H4 (cell line): ENCODE results near the gene CSF1. TPM values are rescaled to one million over a fixed set of nuclear protein-coding genes. Genes with fewer than 3 reads are reported as not detected.

Experiments
- DNase-seq: peaks from one replicate; pipeline ENCODE4 v3.0.0-alpha.2; 2015; ENCODE audit warnings: low spot score
- total RNA-seq: library from RNA; depleted of rRNA; stranded (reverse); fragments of >200 nt; shearing (Covaris generic); gene quantifications from 2 replicates; pipeline ENCODE4 v1.2.3, GENCODE V29; 2014

CSF1 gene
- total RNA-seq, 1 experiment from 2014 or later, result 18.9 TPM

GRCh38 chr1:109882288-109883245 lies 28.1 kb upstream of the CSF1 start:
- no peak for DNase-seq

- DNase-seq, result no peak
Observed at GRCh38 chr1:109883248-109883955, 27.2 kb upstream of the CSF1 start.

GRCh38 chr1:109884242-109884891 lies 26.3 kb upstream of the CSF1 start:
- DNase-seq, result no peak

DNA sequence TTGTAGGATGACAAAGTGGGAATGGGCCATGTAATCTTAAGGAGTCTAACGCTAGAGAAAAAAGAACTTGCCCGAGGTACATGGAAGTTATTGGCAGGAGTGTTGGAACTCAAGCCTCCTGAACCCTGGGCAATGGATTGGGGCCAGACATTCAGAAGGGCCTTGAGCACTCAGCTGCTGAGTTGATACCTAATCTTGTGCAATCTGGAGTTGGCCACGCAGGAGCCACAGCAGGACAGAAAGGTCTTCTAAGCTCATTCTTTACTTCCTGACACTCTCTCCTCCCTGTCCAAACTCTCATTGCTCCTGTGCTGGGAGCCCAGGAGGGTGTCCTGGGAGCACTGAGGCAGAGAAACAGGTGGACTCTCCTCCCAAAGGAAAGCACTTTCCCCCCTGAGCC lies 25.1 kb upstream of the CSF1 start:
- DNase-seq, result no peak

GRCh38 chr1:109886827-109887226 lies 23.8 kb upstream of the CSF1 start:
- no peak for DNase-seq

GRCh38 chr1:109887271-109887670 lies 23.4 kb upstream of the CSF1 start:
- no peak for DNase-seq

DNA sequence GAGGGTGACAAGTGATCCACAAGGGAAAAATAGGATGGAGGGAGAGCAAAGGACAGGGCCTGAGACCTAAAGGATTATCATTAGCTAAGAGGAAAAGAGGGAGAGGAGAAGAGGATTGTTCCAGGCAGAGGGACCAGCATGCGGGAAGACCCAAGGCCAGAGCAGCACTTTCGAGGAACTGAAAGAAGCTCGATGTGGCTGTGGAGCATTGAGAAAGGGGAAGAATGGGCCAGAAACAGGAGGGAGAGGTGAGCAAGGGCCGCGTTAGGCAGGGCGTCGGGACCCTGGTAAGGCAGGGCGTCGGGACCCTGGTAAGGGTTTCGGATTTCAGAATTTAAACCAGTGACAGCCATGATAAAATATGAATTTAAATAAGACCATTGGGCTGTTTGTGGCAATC lies 22.8 kb upstream of the CSF1 start:
- no peak for DNase-seq

DNA sequence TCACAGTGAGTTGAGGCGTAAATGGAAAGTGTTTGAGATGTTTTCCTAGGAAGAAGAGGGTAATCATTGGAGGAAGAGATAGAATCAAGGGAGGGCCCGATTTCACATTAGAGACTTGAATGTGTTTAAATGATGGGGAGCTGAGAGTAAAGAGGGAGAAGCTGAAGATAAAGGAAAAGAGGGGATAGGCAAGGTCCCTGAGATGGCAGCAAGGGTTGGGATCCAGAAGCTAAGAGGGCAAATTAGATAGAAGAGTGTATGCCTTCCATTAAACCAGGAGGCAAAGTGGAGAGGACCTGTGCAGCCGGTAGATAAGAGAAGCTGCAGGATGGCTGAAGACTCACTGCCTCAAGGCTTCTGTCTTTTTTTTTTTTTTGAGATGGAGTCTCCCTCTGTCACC lies 21.6 kb upstream of the CSF1 start:
- no peak for DNase-seq

GRCh38 chr1:109890115-109890953 lies 20.3 kb upstream of the CSF1 start:
- DNase-seq, result no peak

DNA sequence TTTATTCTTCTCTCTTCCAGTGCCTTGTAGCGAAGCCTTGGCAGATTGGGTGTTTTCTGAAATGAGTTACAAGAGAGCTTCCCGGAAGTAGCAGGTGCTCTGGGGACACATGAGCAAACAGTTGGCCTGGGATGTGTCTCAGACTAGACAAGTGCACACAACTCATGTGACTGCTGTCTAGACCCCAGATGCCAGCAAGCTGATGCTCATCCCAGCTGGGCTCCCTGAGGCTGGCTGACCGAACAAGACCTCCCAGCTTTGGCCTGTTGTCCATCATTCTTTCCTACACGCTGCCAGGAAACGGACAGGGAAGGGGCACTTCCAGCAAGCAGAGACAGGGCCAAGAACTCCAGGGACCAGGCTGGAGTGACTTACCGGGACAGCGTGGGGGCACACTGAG lies 18.7 kb upstream of the CSF1 start:
- no peak for DNase-seq

GRCh38 chr1:109892561-109893368 lies 17.9 kb upstream of the CSF1 start:
- no peak for DNase-seq

DNA sequence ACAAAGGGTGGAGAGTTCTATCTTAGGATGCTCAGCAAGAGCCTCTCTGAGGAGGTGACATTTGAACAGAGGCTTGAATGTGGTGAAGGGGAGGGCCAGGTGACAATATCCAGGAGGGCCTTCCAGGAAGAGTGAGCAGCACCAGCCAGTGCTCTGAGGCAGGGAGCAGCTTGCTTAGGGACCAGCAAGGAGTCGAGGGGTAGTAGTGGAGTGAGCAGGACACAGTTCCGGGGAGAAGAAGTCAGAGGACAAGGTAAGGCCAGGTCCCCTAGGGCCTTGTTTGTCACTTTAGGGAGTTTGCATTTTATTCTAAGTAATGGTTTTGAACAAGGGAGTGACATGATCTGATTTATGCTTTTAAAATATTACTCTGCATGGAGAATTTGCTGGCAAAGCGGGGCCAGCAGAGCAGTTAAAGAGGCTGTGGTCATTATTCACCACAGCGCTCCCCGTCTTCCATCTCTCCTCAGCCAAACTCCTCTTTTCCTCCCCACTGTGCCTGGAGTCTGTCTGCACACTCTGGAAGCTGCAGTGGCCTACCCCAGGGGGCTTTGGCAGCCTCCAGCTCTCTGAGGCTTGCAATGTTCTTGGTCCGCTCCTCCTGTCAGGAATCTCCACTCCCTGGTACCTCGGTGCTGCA lies 17.0 kb upstream of the CSF1 start:
- DNase-seq, result no peak

GRCh38 chr1:109894823-109895719 lies 15.6 kb upstream of the CSF1 start:
- no peak for DNase-seq

DNA sequence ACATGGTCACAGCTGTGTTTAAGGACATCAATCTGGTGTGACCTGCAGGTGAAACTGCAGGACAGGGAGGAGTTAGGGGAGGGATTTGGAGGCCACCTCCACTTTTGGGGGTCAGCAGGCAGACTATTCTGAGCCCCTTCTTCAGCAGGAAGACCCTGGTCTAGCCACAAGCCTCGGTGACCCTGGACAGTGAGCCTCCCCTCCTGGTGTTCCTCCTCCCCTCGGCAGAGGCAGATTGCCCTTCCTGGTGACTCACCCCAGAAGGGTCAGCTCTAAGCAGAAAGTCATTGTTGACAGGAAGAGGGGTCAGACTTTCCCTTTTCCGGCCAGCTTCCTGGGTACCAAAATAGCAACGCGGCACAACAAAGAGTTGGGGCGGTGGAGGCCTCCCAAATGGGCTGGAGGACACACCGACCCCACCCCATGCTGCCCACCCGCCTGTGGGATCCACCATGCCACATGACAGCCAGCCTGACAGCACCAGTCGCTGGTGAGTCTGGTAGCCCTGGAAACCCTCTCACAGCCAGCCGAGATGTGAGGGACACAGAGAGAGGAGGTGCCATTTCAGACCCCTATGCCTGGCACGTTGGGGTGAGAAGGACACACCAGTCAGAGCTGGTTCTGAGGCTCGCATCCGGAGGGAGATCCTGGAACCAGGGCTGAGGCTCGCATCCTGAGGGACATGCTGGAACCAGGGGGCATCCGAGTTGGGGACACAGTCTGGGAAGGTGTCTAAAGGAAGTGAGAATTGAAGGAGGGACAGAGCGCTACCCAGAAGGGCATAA lies 14.7 kb upstream of the CSF1 start:
- peak; percentile 37 for DNase-seq

DNA sequence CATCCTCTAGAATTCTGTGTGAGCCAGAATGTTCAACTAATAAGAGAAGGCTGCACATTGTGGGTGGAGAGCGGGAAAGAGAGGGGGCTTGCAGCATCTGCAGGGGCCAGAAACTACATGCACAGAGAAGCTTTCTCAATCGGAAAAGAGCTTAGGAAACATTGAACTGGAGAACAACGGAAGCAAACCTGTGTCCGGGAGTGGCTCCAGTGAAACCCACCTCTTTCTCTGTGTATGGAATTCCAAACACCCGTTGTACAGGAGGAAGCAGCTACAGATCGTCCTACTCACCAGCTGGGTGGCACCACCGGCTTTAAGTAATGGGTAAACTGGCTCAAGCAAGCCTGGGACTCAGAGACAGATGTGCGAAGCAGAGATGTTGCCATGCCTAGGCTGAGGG lies 14.0 kb upstream of the CSF1 start:
- DNase-seq, result no peak

DNA sequence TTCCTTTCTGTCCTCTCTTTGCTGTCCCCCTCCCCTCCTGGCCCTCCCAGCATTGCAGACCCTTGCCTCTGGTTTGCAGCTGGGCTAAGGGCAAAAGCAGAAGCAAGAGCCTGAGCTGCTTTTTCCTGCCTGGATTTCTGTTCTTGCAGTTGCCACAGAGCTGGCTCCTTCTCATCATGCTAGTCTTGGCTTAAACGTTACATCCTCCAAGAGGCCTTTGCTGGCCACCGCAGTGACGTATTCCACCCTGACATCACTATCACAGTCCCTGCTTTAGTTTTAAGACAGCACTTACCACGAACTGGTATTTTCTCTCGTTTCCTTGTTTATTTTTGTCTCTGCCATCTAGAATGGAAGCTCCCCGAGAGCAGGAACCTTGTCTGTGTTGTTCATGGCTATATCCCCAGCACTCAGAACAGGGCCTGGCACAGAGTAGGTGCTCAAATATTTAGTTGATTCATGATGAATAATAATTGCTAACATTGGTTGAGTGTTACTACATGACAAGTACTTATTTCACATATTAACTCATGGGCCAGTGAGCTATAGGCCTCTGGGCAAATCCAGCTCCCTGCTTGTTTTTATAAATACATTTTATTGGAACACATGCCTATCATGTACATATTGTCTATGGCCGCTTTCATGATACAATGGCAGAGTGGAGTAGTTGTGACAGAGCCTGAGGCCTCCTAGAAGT lies 13.2 kb upstream of the CSF1 start:
- DNase-seq, result no peak

- no peak for DNase-seq
Observed at GRCh38 chr1:109898842-109899241, 11.8 kb upstream of the CSF1 start.

GRCh38 chr1:109901141-109901523 lies 9.5 kb upstream of the CSF1 start:
- no peak for DNase-seq
